Lower leg skin (tissue), 3 donors: ENCODE data around the gene SDHC.

ENCODE experiments used
- POLR2A ChIP-seq, 2 donors: fragments of 450-650 bp; IDR thresholded peaks; one replicate each; pipeline ENCODE4 v1.6.1; 2016 to 2017; ENCODE audit warnings: antibody characterized with exemption in 2 of 2, mild to moderate bottlenecking in 1 of 2, moderate library complexity in 1 of 2
- TF ChIP-seq, protein P1 (sequence below), 3 donors: fragments of 450-650 bp; IDR thresholded peaks; one replicate each; pipeline ENCODE4 v1.5.1; 2016; ENCODE audit warnings: antibody characterized with exemption in 3 of 3, mild to moderate bottlenecking in 3 of 3, moderate library complexity in 2 of 3

DNA sequence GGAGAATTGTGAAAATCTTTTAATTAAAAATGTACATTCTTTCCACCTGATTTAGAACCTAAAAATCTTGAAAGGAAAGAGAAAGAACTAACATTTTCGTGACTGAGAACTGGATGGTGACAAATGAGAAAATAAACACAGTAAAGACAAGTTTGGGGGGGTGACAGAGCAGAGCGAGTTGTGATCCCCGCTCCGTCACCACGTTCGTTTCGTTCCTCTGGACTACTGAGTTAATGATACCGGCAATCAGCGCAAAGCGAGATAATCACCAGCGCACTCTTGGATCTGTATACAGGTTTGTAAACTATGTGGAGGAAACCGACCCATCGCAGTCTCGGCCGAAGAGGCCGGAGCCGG is 84.7 kb downstream of the SDHC start:
- TF ChIP-seq, protein P1, sequence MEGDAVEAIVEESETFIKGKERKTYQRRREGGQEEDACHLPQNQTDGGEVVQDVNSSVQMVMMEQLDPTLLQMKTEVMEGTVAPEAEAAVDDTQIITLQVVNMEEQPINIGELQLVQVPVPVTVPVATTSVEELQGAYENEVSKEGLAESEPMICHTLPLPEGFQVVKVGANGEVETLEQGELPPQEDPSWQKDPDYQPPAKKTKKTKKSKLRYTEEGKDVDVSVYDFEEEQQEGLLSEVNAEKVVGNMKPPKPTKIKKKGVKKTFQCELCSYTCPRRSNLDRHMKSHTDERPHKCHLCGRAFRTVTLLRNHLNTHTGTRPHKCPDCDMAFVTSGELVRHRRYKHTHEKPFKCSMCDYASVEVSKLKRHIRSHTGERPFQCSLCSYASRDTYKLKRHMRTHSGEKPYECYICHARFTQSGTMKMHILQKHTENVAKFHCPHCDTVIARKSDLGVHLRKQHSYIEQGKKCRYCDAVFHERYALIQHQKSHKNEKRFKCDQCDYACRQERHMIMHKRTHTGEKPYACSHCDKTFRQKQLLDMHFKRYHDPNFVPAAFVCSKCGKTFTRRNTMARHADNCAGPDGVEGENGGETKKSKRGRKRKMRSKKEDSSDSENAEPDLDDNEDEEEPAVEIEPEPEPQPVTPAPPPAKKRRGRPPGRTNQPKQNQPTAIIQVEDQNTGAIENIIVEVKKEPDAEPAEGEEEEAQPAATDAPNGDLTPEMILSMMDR (IDR thresholded peaks at IDR 0.05) = no peak
- no peak for TF ChIP-seq POLR2A (IDR thresholded peaks at IDR 0.05)
